Astrocyte (in vitro differentiated cells and primary cell): ENCODE results near the gene RIMBP2.

Experiments used
- CTCF ChIP-seq: IDR thresholded peaks from 2 replicates; pipeline ENCODE4 v1.5.1; 2011; ENCODE audit warnings: low read depth, mild to moderate bottlenecking, inconsistent platforms, low read length, moderate library complexity; ENCODE audit not compliant: insufficient read depth
- EZH2 ChIP-seq: IDR thresholded peaks from 2 replicates; pipeline ENCODE4 v1.6.1; 2012; ENCODE audit warnings: mild to moderate bottlenecking, low read length, inconsistent platforms; ENCODE audit not compliant: insufficient read depth

- TF ChIP-seq EZH2: no peak
- TF ChIP-seq CTCF: no peak
These were observed 64.7 kb downstream of the RIMBP2 start for GRCh38 chr12:130651188-130651959.
